ENCODE measurements around the gene IGLL5.

Gene IGLL5

DNA sequence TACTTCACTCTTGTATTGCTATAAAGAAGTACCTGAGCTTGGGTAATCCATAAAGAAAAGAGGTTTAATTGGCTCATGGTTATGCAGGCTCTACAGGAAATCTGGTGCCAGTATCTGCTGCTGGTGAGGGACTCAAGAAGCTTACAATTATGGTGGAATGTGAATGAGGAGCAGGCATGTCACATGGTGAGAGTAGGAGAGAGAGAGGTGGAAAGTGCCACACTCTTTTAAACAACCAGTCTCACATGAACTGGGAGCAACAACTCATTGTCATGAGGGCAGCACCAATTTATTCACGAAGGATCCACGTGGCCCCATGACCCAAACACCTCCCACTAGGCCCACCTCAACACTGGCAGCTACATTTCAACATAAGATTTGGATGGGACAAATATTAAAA lies 24.6 kb upstream of the IGLL5 start:
- no peak for DNase-seq (ENCODE audit: low read depth in 2 of 2)

DNA sequence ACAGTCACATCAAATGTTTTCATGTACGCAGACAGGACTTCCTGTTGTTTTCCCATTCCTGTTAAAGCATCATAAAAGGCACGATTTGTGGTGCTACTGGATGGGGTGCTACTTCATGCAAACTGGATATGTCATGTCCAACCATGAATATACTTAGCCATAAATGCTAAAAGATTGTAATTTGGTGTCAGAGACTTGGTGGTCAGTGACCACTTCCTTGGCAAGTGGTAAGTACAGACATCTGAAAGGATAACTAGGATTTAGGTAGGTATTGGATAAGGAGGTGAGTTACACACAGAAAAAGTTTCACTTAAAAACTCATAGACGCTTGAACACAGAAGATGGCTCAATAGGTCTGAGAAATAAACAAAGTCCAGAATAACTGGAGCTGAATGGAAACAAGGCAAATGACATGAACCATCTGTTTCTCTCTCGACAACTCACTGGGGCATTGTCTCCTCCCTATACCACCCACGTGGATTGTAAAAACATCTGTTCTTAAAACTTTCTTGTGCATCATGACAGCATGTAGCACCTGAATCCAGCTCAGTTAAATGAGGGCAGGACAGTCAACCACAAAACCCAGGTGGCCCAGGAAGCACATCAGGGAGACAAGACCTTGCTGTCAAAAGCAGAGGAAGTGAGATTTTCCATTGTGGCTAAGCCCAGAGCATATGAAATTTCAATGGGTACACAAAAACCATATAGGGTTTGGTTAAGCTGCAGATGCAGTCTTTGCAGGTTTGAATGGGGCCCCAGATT lies 22.1 kb upstream of the IGLL5 start:
- no peak for DNase-seq (ENCODE audit: low read depth in 2 of 2)

DNA sequence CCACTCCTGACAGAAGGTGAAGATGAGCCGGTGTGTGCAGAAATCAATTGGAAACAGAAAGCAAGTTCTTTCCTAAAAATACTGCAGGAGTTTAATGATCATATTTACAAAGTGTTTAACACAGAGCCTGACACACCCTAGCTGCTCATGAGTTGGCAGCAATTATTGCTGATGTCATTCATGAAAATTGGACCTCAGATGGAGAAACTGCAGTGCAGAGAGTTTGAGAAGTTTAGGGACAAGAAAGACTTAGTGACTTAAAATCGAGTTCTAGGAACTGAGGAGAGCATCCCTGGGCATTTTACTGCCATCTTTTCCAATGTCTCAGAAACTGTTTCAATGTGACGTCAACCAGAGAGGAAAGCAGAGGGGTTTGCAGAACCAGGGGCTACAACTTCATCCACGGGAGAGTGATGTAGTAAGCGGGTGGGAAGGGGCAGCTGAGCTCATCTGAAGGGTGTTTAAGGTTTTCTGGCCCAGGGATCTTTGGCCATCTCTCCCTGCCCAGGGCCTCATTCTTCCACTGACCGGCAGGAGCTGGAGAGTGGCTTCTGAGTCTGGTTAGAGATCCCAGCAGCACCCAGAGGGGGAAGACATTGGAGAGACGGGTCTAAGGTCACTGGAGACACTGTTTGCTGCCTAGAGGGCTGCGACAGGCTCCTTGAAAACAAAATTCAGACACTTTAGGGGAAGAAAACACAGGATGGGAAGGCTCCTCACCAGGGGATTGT lies 21.1 kb upstream of the IGLL5 start:
- no peak for DNase-seq (ENCODE audit: low read depth in 2 of 2)

DNA sequence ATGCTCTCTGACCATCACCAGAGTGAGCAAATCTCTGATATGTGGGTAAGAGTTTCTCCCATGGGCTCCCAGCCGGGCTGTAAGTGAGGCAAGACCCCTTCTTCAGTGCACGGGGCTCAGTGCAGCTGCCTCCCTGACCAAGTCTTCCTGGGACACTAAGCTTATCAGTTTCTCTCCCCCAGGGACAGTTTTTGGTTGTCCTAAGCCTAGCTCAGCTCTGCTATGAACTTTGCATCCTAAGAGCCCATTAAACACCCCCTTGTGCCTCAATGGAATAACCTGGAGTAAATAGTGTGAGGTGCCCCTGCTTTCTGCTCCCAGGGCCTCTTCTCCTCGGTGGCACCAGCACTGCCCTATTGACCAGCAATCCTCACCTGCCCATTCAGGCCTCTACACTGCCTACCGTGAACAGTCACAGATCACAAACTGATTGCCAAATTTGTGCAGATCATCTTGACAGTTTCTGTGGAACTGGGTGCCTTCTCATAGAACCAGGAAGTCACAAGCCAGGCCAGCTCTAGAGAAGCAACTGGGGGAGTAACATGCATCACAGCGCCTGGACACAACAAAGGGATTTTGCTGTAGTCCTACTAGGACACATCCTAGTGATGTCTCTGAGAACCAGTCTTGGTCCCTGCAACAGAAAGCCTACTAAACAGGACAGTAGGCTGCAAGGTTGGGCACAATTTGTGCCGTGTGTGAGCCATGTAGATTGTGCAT lies 19.5 kb upstream of the IGLL5 start:
- DNase-seq (ENCODE audit: low read depth in 2 of 2), result no peak

DNA sequence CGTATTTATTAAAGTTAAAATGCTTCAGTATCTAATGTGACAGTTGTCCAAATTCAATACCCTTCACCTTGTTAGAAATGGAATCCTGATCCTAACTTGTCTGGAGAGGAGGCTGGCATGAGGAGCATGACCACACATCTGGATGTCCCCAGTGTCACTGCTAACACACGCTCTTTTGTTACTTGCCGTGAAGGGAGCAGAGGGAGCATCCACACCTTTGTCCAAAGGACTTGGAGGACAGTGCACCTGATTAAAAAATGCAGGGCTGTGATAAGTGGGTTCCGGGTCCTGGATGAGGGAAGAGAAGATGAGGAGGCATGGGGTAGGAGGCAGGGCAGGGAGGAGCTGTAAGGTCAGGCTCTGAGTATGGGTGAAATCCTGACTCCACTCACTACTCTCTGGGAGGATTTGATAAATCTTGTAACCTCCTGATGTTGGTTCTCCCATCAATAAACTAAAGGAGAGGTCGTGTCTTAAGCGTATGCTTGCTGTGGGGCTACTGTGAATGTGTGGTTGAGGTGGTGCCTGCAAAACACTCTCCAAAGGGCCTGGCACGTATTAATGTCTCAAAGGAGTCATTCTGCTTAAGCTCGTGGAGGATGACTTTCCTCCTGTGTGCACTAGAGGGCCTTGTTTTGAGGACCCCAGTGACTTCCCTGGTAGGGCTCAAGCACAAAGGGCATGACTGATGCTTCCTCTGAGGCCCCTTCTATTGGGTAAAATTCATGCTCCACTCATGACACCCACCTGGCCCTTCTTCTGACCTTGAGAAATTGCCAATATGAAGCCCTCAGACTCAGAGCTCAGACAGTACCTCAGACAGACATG lies 16.8 kb upstream of the IGLL5 start:
- no peak for DNase-seq (ENCODE audit: low read depth in 2 of 2)

DNA sequence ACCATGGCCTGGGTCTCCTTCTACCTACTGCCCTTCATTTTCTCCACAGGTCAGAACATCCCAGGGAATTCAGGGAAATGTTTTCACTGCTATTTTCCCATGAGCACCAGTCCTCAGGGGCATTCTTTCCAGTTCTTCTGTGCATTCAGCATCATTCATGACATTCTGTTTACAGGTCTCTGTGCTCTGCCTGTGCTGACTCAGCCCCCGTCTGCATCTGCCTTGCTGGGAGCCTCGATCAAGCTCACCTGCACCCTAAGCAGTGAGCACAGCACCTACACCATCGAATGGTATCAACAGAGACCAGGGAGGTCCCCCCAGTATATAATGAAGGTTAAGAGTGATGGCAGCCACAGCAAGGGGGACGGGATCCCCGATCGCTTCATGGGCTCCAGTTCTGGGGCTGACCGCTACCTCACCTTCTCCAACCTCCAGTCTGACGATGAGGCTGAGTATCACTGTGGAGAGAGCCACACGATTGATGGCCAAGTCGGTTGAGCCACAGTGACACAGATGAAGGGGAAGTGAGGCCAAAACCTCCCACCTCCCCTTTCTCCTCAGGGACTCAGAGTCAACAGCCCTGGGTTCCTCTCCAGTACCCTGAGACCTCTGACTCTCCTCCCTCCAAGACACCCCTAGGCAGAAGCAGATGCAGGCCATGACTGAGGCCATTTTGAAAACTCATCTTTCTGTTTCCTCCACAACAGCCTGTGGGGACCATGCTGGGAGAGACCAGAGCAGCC lies 15.9 kb upstream of the IGLL5 start:
- no peak for DNase-seq (ENCODE audit: low read depth in 2 of 2)

DNA sequence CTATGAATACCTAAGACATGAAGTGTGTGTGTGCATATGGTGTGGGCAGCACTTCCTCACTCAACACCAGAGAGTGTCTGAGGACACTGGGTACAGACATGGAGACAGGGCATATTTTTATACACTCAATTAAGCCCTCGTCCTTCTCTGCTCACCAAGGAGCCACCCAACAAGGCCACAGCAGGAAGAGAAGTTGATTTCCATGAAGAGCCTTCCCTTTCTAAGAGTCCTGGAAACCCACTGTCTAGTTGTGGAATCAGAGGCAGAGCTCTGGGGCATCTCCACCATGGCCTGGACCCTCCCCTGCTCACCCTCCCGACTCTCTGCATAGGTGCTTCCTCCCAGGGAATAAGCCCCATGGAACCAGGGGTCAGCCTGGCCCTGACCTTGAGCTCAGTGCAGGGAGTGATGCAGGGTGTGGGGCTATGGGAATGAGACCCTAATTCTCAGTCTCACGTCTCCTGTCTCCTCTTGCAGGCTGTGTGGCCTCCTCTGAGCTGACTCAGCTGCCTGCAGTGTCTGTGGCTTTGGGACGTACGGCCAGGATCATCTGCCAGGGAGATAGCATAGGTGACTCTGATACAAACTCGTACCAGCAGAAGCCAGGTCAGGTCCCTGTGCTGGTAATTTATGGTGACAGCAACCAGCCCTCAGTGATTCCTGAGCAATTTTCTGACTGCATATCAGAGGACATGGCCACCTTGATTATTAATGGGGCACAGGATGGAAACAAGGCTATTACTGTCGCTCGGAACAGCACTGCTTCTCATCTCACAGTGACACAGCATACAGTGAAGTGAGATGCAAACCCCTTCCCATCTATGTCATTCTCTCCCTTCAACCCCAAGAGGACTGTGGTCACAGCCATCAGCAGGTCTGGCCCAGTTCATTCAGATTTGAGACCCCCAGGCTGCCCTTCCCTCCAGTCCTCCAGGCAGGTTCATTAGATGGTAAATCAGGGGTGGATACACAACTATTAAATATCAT lies 14.6 kb upstream of the IGLL5 start:
- no peak for DNase-seq (ENCODE audit: low read depth in 2 of 2)

DNA sequence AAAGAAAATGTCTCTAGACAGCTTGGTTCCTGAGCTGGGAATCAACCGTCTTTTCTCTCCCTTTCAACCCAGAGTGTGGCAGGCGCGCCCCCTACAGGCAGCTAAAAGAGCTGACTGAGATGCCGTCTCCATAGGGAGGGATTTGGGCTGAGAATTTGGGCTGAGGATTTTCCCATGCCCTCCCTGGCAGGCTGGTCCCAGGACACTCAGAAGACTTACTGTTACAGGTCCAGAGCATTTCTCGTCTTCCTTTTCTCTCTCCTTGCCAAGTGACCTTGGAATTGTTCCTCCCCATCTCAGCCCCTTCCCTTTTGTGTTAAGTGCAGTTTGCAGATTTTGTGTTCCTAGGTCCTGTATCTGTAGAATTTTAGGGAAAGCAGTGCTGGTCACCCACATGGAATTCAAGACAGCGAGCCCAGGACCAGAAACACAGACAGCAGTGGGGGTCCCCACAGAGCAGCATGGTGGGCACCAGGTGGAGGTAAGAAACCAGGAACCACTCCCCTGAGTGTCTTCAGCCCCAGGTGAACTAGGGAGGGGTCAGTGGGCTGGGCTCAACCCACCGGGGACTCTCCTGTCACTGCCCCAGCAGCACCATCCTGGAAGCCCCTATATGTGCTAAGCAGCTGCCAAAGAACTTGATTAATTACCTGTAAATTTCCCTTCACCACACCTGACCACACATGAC lies 9.9 kb upstream of the IGLL5 start:
- peak; percentile 63 to 65 for DNase-seq (ENCODE audit: low read depth in 2 of 2)

DNA sequence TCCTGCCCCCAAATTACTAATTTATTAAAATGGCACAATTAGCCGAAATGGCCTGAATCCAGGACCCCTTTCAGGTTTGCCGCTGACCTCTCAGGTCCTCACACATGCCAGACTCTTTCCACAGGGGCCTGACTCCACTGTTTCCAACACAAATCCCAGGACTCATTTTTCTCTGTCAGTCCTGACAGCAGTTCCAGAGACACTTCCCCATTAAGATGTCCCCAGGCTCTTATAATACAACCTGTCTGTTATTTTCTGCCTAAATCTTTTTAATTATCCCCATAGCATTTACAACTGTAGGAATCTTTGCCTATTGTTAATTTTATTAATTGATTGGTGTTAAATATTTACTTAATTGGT lies 9.4 kb upstream of the IGLL5 start:
- DNase-seq (ENCODE audit: low read depth in 2 of 2), result no peak

DNA sequence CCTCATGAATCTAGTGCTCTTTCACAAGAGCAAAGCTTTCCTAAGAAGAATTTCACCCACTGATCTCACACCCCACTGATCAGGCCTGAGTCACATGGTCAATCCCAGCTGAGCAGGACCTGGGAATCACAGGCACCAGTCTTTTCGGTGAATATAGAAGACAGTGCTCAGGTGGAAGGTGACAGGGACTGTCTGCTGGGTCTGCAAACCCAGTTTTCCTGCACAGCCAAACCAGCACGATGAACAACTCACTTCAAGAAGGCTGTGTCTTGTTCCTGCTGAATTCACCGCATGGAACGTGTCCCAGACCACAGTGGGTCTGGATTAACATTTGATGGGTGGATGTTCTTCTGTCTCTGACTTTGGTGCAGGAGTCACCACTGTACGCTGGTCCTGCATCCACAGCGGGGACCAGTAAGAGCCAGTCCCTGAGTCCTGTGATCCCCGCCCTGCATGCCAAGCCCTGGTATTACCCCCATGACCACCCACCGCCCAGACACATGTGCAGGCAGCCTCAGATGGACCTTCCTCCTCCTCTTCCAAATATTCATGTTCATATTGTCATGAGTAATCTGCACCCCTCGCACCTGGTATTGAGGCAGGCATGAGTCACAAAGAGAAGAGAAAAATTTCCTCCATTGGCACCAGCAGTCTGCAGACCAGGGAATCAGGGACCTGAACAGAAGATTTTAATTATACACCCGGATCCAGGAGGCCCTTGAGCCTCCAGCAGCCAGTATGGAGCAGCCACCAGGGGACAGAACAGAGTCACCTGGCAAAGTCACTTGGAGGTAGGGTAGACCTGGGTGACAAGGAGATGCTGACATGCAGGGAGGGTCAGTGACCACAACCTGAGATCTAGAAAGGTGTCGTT lies 8.6 kb upstream of the IGLL5 start:
- no peak for DNase-seq (ENCODE audit: low read depth in 2 of 2)

DNA sequence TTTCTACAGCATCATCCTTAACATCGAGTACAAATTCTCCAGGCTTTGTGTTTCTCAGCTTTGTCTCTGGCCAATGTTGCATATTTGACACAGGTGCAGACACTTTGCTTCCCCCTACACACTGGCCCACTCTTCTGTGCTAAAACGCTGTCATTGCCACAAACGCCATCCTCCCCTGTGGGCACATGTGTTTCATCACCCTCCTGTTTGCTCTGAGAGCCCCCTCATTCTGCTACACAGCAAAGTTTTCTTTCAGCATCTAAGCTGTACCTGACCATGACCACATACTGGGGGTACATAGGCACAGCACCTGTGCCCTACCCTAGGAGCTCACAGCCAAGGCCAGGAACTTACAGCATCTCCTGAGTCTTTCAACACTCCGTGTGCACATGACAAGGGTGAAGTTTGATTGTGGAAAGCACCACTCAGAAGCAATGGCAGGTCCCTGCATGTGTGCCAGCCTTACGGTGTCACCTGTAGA lies 7.9 kb upstream of the IGLL5 start:
- DNase-seq (ENCODE audit: low read depth in 2 of 2), result no peak

DNA sequence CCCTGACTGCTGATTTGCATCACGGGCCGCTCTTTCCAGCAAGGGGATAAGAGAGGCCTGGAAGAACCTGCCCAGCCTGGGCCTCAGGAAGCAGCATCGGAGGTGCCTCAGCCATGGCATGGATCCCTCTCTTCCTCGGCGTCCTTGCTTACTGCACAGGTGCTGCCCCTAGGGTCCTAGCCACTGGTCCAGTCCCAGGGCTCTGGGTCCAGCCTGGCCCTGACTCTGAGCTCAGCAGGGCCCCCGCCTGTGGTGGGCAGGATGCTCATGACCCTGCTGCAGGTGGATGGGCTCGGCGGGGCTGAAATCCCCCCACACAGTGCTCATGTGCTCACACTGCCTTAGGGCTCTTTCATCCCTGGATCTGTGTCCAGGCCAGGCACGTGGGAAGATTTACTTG lies 7.0 kb upstream of the IGLL5 start:
- no peak for DNase-seq (ENCODE audit: low read depth in 2 of 2)

DNA sequence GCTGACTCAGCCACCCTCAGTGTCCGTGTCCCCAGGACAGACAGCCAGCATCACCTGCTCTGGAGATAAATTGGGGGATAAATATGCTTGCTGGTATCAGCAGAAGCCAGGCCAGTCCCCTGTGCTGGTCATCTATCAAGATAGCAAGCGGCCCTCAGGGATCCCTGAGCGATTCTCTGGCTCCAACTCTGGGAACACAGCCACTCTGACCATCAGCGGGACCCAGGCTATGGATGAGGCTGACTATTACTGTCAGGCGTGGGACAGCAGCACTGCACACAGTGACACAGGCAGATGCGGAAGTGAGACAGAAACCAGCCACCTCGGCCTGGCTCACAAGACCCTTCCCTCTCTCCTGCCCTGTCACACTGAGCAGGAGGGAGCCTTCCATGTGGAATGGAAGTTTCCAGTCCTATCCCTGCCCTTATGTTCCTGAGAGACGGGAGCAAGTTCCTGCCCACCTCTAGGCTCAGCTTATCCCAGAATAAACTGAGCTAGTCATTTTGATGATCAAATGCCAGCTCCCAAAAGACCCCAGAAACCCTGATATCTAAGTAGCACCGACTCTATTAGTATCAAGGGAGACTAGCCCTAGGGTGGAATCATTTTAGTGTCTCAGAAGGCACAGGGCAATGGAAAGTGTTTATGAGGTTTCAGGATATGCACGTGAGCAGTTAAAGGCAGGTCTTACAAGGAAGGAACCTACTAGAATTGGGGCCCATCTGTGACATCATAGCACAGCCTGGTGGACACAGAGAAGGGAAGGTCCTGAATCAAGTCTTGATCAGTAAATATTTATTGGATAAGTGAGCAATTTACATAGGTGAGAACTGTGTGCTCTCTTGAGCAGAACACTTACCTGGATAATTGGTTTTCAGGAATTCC lies 6.3 kb upstream of the IGLL5 start:
- no peak for DNase-seq (ENCODE audit: low read depth in 2 of 2)

DNA sequence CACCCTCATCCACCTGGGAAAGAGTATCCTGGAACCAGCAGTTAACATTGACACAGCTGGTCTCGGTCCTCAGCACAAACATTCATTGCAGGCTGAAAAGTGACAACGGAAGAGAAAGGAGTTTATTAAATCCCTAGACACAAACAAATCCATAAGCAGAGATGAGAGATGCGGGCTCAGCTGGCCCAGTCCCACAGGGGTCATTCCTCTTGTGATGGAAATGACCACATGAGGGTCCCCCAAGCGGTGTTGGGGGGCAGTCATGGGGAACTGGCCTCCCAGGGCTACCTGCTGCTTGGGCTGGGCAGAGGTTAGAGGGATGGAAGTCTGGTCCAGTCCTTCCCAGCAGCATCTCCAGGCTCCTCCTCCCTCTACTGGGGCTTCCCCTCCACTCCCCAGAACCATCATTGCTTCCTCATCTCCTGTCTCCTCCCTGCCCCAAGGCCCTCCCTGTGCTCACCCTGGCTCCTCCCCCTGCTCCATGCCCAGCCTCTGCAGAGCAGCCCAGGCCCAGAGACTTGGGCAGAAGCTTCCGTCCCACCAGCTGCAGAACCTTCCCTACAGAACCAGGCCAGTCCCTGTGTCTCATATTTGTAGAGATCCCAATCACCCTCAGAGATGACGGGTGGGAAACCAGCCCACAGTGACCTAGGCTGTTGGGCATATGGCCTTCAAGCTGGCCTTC lies 5.4 kb upstream of the IGLL5 start:
- no peak for DNase-seq (ENCODE audit: low read depth in 2 of 2)

DNA sequence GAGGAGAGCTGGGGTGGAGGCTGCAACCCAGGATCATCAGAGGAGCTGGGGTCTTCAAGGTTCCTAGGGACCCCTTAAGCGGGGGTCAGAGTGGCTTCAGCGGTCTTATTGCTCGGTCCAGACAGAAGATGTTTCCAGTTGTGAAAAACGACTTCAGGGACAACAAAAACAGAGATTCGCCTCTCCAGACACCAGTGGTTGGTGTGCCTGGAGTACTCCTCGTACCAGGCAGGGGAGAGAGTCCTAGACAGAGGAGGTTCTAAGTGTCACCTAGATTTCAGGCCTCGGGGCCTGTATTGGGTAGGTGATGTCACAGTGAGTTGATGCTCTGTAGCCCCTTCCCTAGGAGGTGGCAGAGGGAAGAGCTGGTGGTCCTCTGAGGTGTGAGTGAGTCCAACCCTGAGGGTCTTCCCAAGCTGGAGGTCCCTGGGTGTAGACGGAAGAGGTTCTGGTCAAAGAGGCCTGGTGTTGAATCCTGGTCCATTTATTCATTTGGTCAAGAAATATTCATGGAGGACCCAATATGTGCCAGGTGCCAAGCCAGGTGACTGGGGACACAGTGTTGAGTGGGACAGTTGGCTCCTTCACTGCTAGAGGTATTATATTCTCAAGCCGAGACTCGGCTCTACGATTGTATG lies 4.4 kb upstream of the IGLL5 start:
- no peak for DNase-seq (ENCODE audit: low read depth in 2 of 2)
